HTERT RPE-1 (cell line): ENCODE measurements around the gene GALNT2.

ENCODE experiments used
- in situ Hi-C: fragments of 300-500 bp; cut with MboI; formaldehyde crosslinking; loops from 4 replicates; pipeline ENCODE4 v1.14.3; 2020; ENCODE audit warnings: low sequenced_read_pairs

GALNT2 gene

GRCh38 chr1:230270185-230270558 lies 203.1 kb downstream of the GALNT2 start:
- in situ Hi-C loops = no loop called here

GRCh38 chr1:230270559-230271281 lies 203.7 kb downstream of the GALNT2 start:
- in situ Hi-C loops = no loop called here

GRCh38 chr1:230271300-230272035 lies 204.4 kb downstream of the GALNT2 start:
- in situ Hi-C loops = no loop called here

GRCh38 chr1:230272557-230272956 lies 205.5 kb downstream of the GALNT2 start:
- in situ Hi-C loops = no loop called here

GRCh38 chr1:230273141-230273710 lies 206.2 kb downstream of the GALNT2 start:
- in situ Hi-C loops = no loop called here

GRCh38 chr1:230274254-230274653 lies 207.2 kb downstream of the GALNT2 start:
- in situ Hi-C loops = no loop called here

- in situ Hi-C loops = no loop called here
These were observed 209.4 kb downstream of the GALNT2 start for GRCh38 chr1:230276401-230276800.

- in situ Hi-C loops = no loop called here
These were observed 210.4 kb downstream of the GALNT2 start for GRCh38 chr1:230277201-230278025.

- in situ Hi-C loops = no loop called here
These were observed 211.3 kb downstream of the GALNT2 start for GRCh38 chr1:230278376-230278775.

- in situ Hi-C loops = no loop called here
These were observed 212.0 kb downstream of the GALNT2 start for GRCh38 chr1:230278871-230279582.

GRCh38 chr1:230279583-230279945 lies 212.5 kb downstream of the GALNT2 start:
- in situ Hi-C loops = no loop called here

GRCh38 chr1:230280054-230280795 lies 213.2 kb downstream of the GALNT2 start:
- in situ Hi-C loops = no loop called here

GRCh38 chr1:230280906-230281413 lies 213.9 kb downstream of the GALNT2 start:
- in situ Hi-C loops = no loop called here

- in situ Hi-C loops = no loop called here
These were observed 214.5 kb downstream of the GALNT2 start for GRCh38 chr1:230281556-230281955.

GRCh38 chr1:230282157-230282556 lies 215.1 kb downstream of the GALNT2 start:
- in situ Hi-C loops = no loop called here

- in situ Hi-C loops = no loop called here
These were observed 216.6 kb downstream of the GALNT2 start for GRCh38 chr1:230283678-230284077.

- in situ Hi-C loops = no loop called here
These were observed 217.9 kb downstream of the GALNT2 start for GRCh38 chr1:230284891-230285290.

GRCh38 chr1:230285351-230285750 lies 218.3 kb downstream of the GALNT2 start:
- in situ Hi-C loops = no loop called here

GRCh38 chr1:230286166-230286889 lies 219.3 kb downstream of the GALNT2 start:
- in situ Hi-C loops = no loop called here
